GM23338 (cell line): Measurements from ENCODE around the gene TTLL8. TPM values are rescaled to one million over a fixed set of nuclear protein-coding genes. Genes with fewer than 3 reads are reported as not detected.

ENCODE experiments used
- ATAC-seq: fragments of 200-7000 bp; cut with Tn5 transposase; 3 replicates; pipeline ENCODE4 v1.9.1; 2020
- DNase-seq: peaks from one replicate; pipeline ENCODE4 v3.0.0-alpha.2; 2015; ENCODE audit warnings: low spot score
- H2AFZ ChIP-seq: fragments of 200-600 bp; sonication (generic); 2 replicates; pipeline ENCODE4 v1.8.0; 2016; ENCODE audit warnings: antibody characterized with exemption, mild to moderate bottlenecking, moderate library complexity
- H3F3A ChIP-seq: fragments of 200-600 bp; sonication (generic); replicated peaks from 2 replicates; pipeline ENCODE4 v1.8.0; 2017; ENCODE audit warnings: antibody characterized with exemption, mixed run types, low read depth
- H3K27ac ChIP-seq: fragments of 200-600 bp; sonication (generic); 2 replicates; pipeline ENCODE4 v1.6.1; 2016; ENCODE audit warnings: low read depth
- H3K27me3 ChIP-seq: fragments of 200-600 bp; sonication (generic); 2 replicates; pipeline ENCODE4 v1.8.0; 2016; ENCODE audit warnings: mild to moderate bottlenecking, mixed run types, moderate library complexity; ENCODE audit not compliant: insufficient read depth
- H3K36me3 ChIP-seq: fragments of 200-600 bp; sonication (generic); 2 replicates; pipeline ENCODE4 v1.8.0; 2016; ENCODE audit warnings: mild to moderate bottlenecking; ENCODE audit not compliant: insufficient read depth
- H3K4me1 ChIP-seq: fragments of 200-600 bp; sonication (generic); 2 replicates; pipeline ENCODE4 v1.8.0; 2016; ENCODE audit warnings: mild to moderate bottlenecking, moderate library complexity; ENCODE audit not compliant: insufficient read depth
- H3K4me2 ChIP-seq: fragments of 200-600 bp; sonication (generic); 2 replicates; pipeline ENCODE4 v1.7.1; 2017; ENCODE audit warnings: mixed run types
- H3K4me3 ChIP-seq: fragments of 200-600 bp; sonication (generic); 2 replicates; pipeline ENCODE4 v1.6.1; 2016; ENCODE audit warnings: mixed run types
- H3K79me2 ChIP-seq: fragments of 200-600 bp; sonication (generic); replicated peaks from 2 replicates; pipeline ENCODE4 v1.8.0; 2017; ENCODE audit warnings: mild to moderate bottlenecking; ENCODE audit not compliant: insufficient read depth
- H3K9me2 ChIP-seq: fragments of 200-600 bp; sonication (generic); 2 replicates; pipeline ENCODE4 v1.8.0; 2017; ENCODE audit not compliant: insufficient read depth
- H4K20me1 ChIP-seq: fragments of 200-600 bp; sonication (generic); replicated peaks from 2 replicates; pipeline ENCODE4 v1.8.0; 2017; ENCODE audit warnings: mild to moderate bottlenecking; ENCODE audit not compliant: insufficient read depth
- H3K27ac Mint-ChIP-seq: 2 replicates; pipeline ENCODE4 v1.8.0; 2020; ENCODE audit warnings: inconsistent platforms, mild to moderate bottlenecking, moderate library complexity, mixed read lengths
- H3K27me3 Mint-ChIP-seq: 3 replicates; pipeline ENCODE4 v1.8.0; 2022; ENCODE audit warnings: low read depth, mild to moderate bottlenecking, moderate library complexity, mixed read lengths, inconsistent platforms; ENCODE audit not compliant: insufficient read depth, poor library complexity
- H3K36me3 Mint-ChIP-seq: 3 replicates; pipeline ENCODE4 v1.8.0; 2021; ENCODE audit warnings: low read depth, mild to moderate bottlenecking, inconsistent platforms, moderate library complexity, mixed read lengths
- H3K4me1 Mint-ChIP-seq: 3 replicates; pipeline ENCODE4 v1.8.0; 2020; ENCODE audit warnings: mild to moderate bottlenecking, inconsistent platforms, mixed read lengths
- H3K4me3 Mint-ChIP-seq: 3 replicates; pipeline ENCODE4 v1.8.0; 2021; ENCODE audit warnings: moderate library complexity, mild to moderate bottlenecking, inconsistent platforms, mixed read lengths
- H3K9me3 Mint-ChIP-seq: 3 replicates; pipeline ENCODE4 v1.8.0; 2020; ENCODE audit warnings: moderate library complexity, mild to moderate bottlenecking, inconsistent platforms, mixed read lengths
- CREB1 ChIP-seq: fragments of 250-450 bp; sonication (Bioruptor Pico); IDR thresholded peaks from 2 replicates; pipeline ENCODE4 v1.5.0; 2020; ENCODE audit warnings: low read depth, mild to moderate bottlenecking, moderate library complexity
- EZH2 ChIP-seq: fragments of 200-600 bp; sonication (generic); IDR thresholded peaks from one replicate; pipeline ENCODE4 v1.8.0; 2017; ENCODE audit warnings: antibody characterized with exemption, mild to moderate bottlenecking, low read depth; ENCODE audit not compliant: unreplicated experiment
- NANOG ChIP-seq: IDR thresholded peaks from 2 replicates; pipeline ENCODE4 v1.6.1; 2016; ENCODE audit warnings: antibody characterized with exemption, borderline replicate concordance
- STAT1 ChIP-seq: IDR thresholded peaks from one replicate; pipeline ENCODE4 v1.6.1; 2016; ENCODE audit warnings: antibody characterized with exemption; ENCODE audit not compliant: unreplicated experiment
- ZNF331 ChIP-seq: fragments of 250-450 bp; sonication (Bioruptor Pico); IDR thresholded peaks from 2 replicates; pipeline ENCODE4 v1.5.0; 2020; ENCODE audit warnings: low read depth, mild to moderate bottlenecking, moderate library complexity
- polyA plus RNA-seq: library from polyadenylated mRNA; unstranded; fragments of >200 nt; fragmentation: Nextera tagmentation; extraction: Ambion mirVana; gene quantifications from 2 replicates; pipeline ENCODE4 v1.2.1, GENCODE V29; 2016
- total RNA-seq: library from RNA; depleted of rRNA; stranded (reverse); fragments of >200 nt; shearing (Covaris generic); gene quantifications from 2 replicates; pipeline ENCODE4 v1.2.3, GENCODE V29; 2014
- TF ChIP-seq, protein P1 (sequence below): fragments of 250-450 bp; sonication (Bioruptor Pico); IDR thresholded peaks from 2 replicates; pipeline ENCODE4 v1.5.0; 2020; ENCODE audit warnings: mild to moderate bottlenecking, moderate library complexity

The TTLL8 gene
- total and polyA plus RNA-seq, 2 experiments from 2014 or later, result not detected

DNA sequence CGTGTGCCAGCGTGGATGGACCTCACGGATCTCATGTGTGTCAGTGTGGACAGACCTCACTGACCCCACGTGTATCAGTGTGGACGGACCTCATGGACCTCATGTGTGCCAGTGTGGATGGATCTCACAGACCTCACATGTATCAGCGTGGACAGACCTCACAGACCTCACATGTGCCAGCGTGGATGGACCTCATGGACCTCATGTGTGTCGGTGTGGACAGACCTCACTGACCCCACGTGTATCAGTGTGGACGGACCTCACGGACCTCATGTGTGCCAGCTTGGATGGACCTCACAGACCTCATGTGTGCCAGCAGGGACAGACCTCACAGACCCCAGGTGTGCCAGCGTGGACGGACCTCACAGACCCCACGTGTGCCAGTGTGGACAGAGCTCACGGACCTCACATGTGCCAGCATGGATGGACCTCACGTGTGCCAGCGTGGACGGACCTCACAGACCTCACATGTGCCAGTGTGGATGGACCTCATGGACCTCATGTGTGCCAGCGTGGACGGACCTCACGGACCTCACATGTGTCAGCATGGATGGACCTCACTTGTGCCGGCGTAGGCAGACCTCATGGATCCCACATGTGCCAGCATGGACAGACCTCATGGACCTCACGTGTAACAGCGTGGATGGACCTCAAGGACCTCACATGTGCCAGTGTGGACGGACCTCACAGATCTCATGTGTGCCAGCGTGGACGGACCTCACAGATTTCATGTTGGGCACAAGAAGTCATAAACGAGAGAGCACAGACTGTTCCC is 18.2 kb downstream of the TTLL8 start (continued):
- TF ChIP-seq, protein P1, sequence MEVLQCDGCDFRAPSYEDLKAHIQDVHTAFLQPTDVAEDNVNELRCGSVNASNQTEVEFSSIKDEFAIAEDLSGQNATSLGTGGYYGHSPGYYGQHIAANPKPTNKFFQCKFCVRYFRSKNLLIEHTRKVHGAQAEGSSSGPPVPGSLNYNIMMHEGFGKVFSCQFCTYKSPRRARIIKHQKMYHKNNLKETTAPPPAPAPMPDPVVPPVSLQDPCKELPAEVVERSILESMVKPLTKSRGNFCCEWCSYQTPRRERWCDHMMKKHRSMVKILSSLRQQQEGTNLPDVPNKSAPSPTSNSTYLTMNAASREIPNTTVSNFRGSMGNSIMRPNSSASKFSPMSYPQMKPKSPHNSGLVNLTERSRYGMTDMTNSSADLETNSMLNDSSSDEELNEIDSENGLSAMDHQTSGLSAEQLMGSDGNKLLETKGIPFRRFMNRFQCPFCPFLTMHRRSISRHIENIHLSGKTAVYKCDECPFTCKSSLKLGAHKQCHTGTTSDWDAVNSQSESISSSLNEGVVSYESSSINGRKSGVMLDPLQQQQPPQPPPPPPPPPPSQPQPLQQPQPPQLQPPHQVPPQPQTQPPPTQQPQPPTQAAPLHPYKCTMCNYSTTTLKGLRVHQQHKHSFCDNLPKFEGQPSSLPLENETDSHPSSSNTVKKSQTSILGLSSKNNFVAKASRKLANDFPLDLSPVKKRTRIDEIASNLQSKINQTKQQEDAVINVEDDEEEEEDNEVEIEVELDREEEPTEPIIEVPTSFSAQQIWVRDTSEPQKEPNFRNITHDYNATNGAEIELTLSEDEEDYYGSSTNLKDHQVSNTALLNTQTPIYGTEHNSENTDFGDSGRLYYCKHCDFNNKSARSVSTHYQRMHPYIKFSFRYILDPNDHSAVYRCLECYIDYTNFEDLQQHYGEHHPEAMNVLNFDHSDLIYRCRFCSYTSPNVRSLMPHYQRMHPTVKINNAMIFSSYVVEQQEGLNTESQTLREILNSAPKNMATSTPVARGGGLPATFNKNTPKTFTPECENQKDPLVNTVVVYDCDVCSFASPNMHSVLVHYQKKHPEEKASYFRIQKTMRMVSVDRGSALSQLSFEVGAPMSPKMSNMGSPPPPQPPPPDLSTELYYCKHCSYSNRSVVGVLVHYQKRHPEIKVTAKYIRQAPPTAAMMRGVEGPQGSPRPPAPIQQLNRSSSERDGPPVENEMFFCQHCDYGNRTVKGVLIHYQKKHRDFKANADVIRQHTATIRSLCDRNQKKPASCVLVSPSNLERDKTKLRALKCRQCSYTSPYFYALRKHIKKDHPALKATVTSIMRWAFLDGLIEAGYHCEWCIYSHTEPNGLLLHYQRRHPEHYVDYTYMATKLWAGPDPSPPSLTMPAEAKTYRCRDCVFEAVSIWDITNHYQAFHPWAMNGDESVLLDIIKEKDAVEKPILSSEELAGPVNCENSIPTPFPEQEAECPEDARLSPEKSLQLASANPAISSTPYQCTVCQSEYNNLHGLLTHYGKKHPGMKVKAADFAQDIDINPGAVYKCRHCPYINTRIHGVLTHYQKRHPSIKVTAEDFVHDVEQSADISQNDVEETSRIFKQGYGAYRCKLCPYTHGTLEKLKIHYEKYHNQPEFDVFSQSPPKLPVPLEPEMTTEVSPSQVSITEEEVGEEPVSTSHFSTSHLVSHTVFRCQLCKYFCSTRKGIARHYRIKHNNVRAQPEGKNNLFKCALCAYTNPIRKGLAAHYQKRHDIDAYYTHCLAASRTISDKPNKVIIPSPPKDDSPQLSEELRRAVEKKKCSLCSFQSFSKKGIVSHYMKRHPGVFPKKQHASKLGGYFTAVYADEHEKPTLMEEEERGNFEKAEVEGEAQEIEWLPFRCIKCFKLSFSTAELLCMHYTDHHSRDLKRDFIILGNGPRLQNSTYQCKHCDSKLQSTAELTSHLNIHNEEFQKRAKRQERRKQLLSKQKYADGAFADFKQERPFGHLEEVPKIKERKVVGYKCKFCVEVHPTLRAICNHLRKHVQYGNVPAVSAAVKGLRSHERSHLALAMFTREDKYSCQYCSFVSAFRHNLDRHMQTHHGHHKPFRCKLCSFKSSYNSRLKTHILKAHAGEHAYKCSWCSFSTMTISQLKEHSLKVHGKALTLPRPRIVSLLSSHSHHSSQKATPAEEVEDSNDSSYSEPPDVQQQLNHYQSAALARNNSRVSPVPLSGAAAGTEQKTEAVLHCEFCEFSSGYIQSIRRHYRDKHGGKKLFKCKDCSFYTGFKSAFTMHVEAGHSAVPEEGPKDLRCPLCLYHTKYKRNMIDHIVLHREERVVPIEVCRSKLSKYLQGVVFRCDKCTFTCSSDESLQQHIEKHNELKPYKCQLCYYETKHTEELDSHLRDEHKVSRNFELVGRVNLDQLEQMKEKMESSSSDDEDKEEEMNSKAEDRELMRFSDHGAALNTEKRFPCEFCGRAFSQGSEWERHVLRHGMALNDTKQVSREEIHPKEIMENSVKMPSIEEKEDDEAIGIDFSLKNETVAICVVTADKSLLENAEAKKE (CRISPR knock-in tag), result no peak

DNA sequence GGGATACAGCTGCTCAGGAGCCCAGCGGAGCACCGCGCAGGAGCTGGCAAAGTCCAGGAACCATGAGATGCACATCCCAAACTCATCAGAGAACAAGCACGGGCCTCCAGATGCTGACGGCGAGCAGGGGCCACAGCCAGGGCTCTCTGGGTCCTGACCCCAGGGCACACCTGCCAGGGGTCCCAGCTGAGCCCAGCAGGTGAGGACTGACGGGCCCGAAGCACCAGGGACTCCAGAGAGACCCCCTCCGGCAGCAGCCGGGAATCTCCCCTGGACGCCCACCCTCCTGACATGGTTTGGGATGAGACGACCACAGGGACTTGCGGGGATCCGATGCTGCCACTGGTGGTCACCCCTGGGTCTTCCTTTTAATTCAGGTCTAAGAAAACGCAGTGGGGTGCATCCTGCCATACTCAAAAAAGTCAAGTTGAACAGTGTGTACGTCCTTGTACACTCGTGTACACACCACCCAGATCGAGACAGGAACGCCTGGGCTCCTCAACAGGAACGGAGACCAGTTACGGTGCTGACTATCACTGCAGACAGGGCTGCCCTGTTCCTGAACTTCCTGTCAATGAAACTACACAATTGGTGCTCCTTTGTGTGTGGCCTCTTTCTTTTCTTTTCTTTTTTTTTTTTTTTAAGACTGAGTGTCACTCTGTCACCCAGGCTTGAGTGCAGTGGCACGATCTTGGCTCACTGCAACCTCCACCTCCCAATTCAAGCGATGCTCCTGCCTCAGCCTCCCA is 21.9 kb downstream of the TTLL8 start:
- Histone ChIP-seq H3K9me2 (no peaks in the 10 kb centered on the region), H3K4me2 (no peak overlapping the region), H3F3A (no peaks in the 10 kb centered on the region), H3K4me3 (no peak overlapping the region), H3K4me1 (no peaks in the 10 kb centered on the region), H2AFZ (no peak overlapping the region), H3K27ac (no peak overlapping the region), H4K20me1 (no peaks in the 10 kb centered on the region), H3K27me3 (0 out of 2 replicates have a peak, but pooled peaks cover under 1% of the 10 kb centered on the region), H3K36me3 (no peaks in the 10 kb centered on the region), H3K79me2 (no peaks in the 10 kb centered on the region)
- Mint-ChIP-seq H3K4me1 (no peaks in the 10 kb centered on the region), H3K36me3 (no peaks in the 10 kb centered on the region), H3K9me3 (no peaks in the 10 kb centered on the region), H3K4me3 (no peak overlapping the region), H3K27ac (no peak overlapping the region), H3K27me3 (peaks cover 6% of the 10 kb centered on the region)
- DNase-seq (no peak), ATAC-seq (no peak)
- TF ChIP-seq EZH2 (no peak), ZNF331 (CRISPR knock-in tag) (no peak), STAT1 (no peak), NANOG (no peak), CREB1 (CRISPR knock-in tag) (no peak)
